ENCODE data around the gene ERGIC2. TPM values are rescaled to one million over a fixed set of nuclear protein-coding genes. Genes with fewer than 3 reads are reported as not detected.

Gene ERGIC2
- total RNA-seq, 1 donor from 2014 or later, result 108 TPM

GRCh38 chr12:29414368-29414767 lies 33.4 kb upstream of the ERGIC2 start:
- H3K4me1 ChIP-seq, result no peaks in the 10 kb centered on the region
- no peaks in the 10 kb centered on the region for H3K36me3 ChIP-seq
- no peak overlapping the region for H2AFZ ChIP-seq (replicated peaks)
- Mint-ChIP-seq H3K4me3 (no peak overlapping the region), H3K27ac (no peak overlapping the region), H3K36me3 (peaks cover 6% of the 10 kb centered on the region), H3K27me3 (ENCODE audit: insufficient read depth, low read depth) (peaks cover 4% of the 10 kb centered on the region), H3K4me1 (no peaks in the 10 kb centered on the region), H3K9me3 (peaks cover 8% of the 10 kb centered on the region)
- H4K20me1 ChIP-seq (ENCODE audit: low read depth), result no peaks in the 10 kb centered on the region
- no peak overlapping the region for H3K27ac ChIP-seq
- no peaks in the 10 kb centered on the region for H3F3A ChIP-seq (ENCODE audit: low read depth)
- no peak overlapping the region for H3K4me3 ChIP-seq
- H3K79me2 ChIP-seq (ENCODE audit: low read depth), result no peaks in the 10 kb centered on the region
- H3K9me3 ChIP-seq (ENCODE audit: low read depth), result no peaks in the 10 kb centered on the region
- H3K9ac ChIP-seq, result no peak overlapping the region
- DNase-seq (ENCODE audit: low spot score), result no peak
- TF ChIP-seq CTCF (IDR thresholded peaks at IDR 0.05) (no peak), EZH2phosphoT487 (IDR thresholded peaks at IDR 0.05) (no peak), EZH2 (IDR thresholded peaks at IDR 0.05) (no peak)
- no peak overlapping the region for H3K4me2 ChIP-seq
- H3K27me3 ChIP-seq, result no peaks in the 10 kb centered on the region

- H3K9me3 ChIP-seq (ENCODE audit: low read depth), result no peaks in the 10 kb centered on the region
- Mint-ChIP-seq H3K27me3 (ENCODE audit: insufficient read depth, low read depth) (no peaks in the 10 kb centered on the region), H3K4me1 (no peaks in the 10 kb centered on the region), H3K36me3 (no peaks in the 10 kb centered on the region), H3K4me3 (no peak overlapping the region), H3K9me3 (no peaks in the 10 kb centered on the region), H3K27ac (no peak overlapping the region)
- no peaks in the 10 kb centered on the region for H3K27me3 ChIP-seq
- H3K4me1 ChIP-seq, result no peaks in the 10 kb centered on the region
- H3K4me3 ChIP-seq, result no peak overlapping the region
- H3K9ac ChIP-seq, result no peak overlapping the region
- H3K79me2 ChIP-seq (ENCODE audit: low read depth), result no peaks in the 10 kb centered on the region
- H4K20me1 ChIP-seq (ENCODE audit: low read depth), result no peaks in the 10 kb centered on the region
- DNase-seq (ENCODE audit: low spot score), result no peak
- no peaks in the 10 kb centered on the region for H3K36me3 ChIP-seq
- no peaks in the 10 kb centered on the region for H3F3A ChIP-seq (ENCODE audit: low read depth)
- TF ChIP-seq EZH2phosphoT487 (IDR thresholded peaks at IDR 0.05) (no peak), EZH2 (IDR thresholded peaks at IDR 0.05) (no peak), CTCF (IDR thresholded peaks at IDR 0.05) (no peak)
- no peak overlapping the region for H3K27ac ChIP-seq
- no peak overlapping the region for H2AFZ ChIP-seq (replicated peaks)
- H3K4me2 ChIP-seq, result no peak overlapping the region
Measured at GRCh38 chr12:29405561-29405960, 24.6 kb upstream of the ERGIC2 start.

GRCh38 chr12:29403991-29404390 lies 23.0 kb upstream of the ERGIC2 start:
- H3K4me2 ChIP-seq, result no peak overlapping the region
- Mint-ChIP-seq H3K4me1 (no peaks in the 10 kb centered on the region), H3K9me3 (no peaks in the 10 kb centered on the region), H3K27ac (no peak overlapping the region), H3K27me3 (ENCODE audit: insufficient read depth, low read depth) (no peaks in the 10 kb centered on the region), H3K4me3 (no peak overlapping the region), H3K36me3 (no peaks in the 10 kb centered on the region)
- TF ChIP-seq EZH2phosphoT487 (IDR thresholded peaks at IDR 0.05) (no peak), EZH2 (IDR thresholded peaks at IDR 0.05) (no peak), CTCF (IDR thresholded peaks at IDR 0.05) (no peak)
- no peak for DNase-seq (ENCODE audit: low spot score)
- no peaks in the 10 kb centered on the region for H4K20me1 ChIP-seq (ENCODE audit: low read depth)
- H3K79me2 ChIP-seq (ENCODE audit: low read depth), result no peaks in the 10 kb centered on the region
- H3F3A ChIP-seq (ENCODE audit: low read depth), result no peaks in the 10 kb centered on the region
- H2AFZ ChIP-seq (replicated peaks), result no peak overlapping the region
- H3K4me3 ChIP-seq, result no peak overlapping the region
- no peaks in the 10 kb centered on the region for H3K4me1 ChIP-seq
- H3K9ac ChIP-seq, result no peak overlapping the region
- H3K27ac ChIP-seq, result no peak overlapping the region
- H3K27me3 ChIP-seq, result no peaks in the 10 kb centered on the region
- no peaks in the 10 kb centered on the region for H3K9me3 ChIP-seq (ENCODE audit: low read depth)
- H3K36me3 ChIP-seq, result no peaks in the 10 kb centered on the region

All from neural progenitor cell (in vitro differentiated cells).